GM18519 (cell line): ENCODE results near the gene PDCD6IP.

ENCODE experiments used
- ATAC-seq: cut with Tn5 transposase; IDR thresholded peaks from one replicate; pipeline ENCODE4 v1.9.1; 2021; ENCODE audit warnings: mild to moderate bottlenecking, moderate library complexity; ENCODE audit not compliant: unreplicated experiment, low FRiP score

Gene PDCD6IP

DNA sequence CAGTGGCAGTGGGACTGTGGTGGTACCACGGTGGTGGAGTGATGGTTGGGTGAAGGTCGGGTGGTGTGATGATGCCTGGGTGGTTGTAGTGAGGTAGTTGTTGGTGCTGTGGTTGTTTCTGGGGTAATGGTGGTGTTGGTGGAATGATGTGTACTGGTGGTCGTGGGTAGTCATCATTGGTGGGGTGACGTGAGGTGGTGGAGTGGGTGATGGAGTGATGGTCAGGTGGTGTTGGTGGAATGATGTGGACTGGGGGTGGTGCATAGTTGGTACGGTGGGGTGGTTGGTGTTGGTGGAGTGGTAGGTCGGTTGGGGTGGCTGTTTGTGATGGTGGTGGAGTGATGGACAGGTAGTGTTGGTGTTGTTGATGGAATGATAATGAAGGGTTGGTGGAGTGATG, 87.1 kb downstream of the PDCD6IP start:
- ATAC-seq: no peak

DNA sequence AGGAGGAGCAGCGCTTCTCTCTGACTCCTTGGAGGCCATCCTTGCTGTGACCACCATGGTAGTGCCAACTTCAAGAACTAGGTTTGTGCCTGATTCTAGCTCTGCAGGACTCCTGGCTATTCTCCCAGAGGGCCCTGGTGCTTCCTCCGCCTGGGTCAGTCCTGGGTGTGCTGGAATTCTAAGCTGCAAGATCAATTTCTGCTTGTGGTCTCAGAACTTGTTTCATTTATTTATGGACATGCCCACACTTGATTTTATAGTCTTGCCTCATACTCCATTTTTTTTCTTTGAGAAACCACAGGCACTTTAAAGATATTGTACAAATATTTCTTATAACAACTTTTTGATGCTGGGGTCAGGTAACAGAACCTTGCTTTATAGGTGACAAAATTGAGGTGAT, 87.6 kb downstream of the PDCD6IP start:
- no peak for ATAC-seq

DNA sequence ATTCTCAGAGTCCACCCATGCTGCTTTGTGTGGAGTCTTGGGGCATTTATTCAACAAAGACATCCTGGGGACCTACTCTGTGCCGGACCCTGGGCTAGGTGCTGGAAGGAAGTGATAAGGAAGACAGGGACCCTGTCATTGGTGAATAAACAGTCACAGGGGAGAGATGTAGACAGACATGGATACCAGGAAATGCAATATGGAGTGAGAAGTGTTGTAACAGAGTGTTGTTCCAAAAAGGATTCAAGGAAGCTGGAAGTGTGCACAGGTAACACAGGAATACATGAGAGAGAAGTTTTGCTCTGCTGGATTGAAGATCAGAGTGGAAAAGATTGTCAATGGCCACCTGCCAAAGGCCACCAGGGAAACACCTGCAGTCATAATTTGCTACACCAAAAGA, 89.0 kb downstream of the PDCD6IP start:
- ATAC-seq: no peak

DNA sequence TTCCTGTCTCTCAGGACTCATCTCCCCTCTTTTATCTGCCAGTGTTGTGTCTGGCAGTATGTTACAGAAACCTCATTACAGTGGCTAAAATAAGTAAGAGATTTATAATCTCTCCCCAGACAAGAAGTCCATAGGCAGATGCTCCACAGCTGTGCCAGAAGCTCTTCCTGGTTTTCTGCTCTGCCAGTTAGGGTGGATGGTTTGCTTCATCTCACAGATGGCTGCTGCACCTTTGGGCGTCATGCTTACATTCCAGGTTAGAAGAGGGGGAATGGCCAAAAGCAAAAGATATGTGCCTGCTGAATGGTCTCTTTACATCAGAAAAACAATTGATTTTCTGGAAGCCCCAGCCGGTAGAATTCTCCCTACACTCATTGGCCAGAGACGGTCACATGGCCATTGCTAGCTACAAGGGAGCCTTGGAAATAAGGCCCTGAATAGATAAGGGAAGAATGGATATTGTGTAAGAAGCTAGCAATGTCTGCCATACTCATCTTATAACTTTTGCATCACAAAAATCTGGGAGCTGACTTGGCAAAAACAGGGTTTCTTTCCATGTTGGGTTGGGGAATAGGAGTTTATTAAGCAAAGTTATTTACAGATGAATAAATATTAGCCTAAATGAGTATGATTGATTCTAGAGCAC, 91.1 kb downstream of the PDCD6IP start:
- no peak for ATAC-seq

DNA sequence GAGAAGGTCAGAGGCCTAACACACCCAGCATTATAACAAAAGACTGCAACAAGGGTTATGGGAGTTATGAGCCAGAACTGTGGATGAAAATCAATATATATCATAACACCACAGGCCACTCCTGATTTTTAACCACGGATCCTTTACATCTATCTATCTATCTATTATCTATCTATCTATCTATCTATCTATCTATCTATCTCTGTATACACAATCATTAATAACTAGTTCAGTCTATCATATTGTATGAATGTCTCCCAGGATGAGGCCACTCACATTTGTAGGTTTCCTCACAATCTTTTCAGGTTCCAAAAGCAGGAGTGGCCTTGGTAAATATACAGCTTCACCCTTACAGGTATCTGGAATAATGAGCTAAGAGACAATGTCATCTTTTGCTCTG, 94.2 kb downstream of the PDCD6IP start:
- ATAC-seq: no peak

DNA sequence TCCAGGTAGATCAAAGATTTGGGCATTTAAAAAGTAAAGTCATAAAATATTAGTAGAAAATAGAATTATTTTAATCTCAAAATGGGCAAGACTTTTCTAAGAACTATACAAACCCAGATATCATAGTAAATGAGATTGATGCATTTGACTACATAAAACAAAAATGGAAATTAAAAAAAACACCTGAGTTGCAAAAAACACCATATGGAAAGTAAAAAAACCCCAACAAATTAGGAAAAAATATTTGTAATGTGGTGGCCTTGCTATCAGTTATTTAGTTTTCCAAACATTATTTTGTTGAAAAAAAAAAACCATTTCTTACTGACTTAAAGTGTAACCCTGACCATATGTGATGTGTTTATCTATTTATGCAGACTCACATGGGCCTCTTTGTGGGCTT, 97.2 kb downstream of the PDCD6IP start:
- no peak for ATAC-seq

DNA sequence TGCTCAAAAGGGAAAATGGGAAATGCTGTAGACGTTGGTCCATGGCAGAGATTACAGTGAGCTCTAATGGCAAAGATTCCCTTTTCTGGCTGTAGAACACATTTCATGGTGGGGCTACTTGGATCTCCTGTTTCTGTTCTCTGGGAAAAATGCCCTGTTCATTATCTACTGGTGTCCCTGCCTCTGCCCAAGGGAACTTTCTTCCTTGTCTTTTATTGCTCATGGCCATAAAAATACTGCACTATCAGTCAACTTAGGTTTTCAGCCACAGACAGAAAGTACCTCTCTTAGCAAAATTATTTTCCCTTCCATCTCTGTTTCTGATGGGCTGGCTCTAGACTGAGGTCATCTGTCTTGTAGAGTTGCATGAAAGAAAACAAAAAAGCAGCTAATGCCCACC, 98.9 kb downstream of the PDCD6IP start:
- ATAC-seq: no peak

DNA sequence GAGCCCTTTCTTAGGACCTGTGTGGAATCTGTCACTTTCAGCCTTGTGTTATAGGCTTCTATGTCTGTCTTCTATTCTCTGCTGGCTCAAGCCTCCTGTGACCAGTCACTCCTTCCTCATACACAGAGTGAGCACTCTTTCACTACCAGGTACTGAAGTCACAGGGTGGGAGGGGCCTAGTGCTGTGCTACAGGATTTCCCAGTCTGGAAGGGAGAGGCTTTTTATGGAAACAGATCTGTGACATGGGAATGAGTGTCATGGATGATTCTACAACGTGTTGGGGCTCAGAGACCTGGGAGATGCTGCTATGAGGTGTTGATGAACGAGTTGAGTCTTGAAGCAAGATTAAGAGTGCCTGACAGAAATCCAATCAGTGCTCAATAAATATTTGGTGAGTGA, 100.5 kb downstream of the PDCD6IP start:
- ATAC-seq: no peak

DNA sequence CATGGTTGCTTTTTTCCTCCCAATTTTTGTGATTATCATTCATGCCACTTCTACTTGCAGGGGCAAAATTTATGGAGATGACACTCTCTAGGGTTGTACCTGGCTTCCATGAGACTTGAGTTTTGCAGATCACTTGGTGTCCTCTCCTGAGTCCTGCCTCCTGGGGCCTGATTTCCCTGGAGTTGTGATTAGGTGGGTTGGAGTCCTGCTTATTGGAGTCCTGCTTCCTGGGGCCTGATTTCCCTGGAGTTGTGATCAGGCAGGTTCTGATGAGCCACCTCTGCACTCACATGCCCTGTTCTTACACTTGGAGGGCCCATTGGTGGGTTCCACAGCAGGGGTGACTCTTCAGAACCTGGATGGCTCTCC, 102.0 kb downstream of the PDCD6IP start:
- ATAC-seq: no peak

DNA sequence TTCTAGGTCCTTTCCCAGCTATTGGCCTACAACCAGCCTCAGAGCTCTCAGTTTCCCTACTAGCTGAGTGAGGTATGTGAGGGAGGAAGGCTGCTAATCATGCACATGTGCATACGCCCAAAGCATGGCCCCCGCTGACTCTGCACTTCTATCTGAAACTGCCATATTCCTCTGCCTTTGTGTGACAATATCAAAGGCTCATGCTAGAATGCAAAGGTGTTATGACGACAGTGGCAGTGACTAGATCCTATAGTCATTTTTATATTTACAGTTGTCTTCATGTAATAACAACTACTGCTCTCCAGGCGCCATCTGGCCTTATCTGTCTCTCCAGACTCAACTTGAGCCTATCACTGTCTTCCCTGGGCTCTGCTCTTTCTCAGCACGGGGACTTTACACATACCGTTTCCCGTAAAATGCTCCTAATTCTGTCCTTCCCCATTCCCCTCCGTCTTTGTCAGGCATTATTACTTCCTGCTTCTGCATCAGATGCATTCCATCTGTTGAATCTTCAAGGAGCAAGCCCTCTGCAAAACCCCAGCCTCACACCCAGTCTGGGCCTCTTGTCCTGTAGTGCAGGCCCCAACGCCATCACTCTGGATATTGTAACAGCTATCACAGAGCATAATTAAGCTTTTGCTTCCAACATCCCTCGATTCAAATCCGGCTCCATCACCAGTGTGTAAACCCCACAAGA, 102.5 kb downstream of the PDCD6IP start:
- no peak for ATAC-seq

DNA sequence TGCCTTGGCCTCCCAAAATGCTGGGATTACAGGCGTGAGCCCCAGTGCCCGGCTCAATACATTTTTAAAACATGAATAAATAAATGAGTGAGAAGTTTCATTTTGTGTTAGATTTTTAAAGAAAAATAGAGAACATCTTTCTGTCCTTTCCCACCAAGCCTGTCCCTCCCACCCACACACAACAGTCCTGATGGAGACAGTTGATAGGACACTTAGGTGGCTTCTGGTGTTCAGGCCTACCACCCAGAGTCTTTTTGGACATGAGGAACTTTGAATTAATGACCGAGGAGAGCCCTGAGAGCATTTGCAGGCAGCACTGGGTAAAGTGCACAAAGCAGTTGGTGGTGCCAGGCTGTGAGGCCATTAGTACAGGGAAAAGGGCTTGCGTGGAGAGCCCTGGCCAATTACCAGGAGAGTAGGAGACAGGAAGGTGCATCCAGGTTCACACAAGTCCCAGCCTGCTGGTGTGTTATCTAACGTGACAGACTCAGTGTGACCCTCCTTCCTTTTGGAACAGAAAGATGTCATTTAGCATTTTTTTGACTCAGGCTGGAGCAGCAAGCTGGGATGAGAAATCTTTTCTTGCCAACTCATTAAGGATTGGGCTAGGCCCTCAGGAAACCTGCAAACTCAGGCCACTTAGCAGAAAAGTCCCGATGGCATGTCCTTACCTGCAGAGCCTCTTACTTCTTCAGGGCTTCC, 103.6 kb downstream of the PDCD6IP start:
- ATAC-seq: no peak

DNA sequence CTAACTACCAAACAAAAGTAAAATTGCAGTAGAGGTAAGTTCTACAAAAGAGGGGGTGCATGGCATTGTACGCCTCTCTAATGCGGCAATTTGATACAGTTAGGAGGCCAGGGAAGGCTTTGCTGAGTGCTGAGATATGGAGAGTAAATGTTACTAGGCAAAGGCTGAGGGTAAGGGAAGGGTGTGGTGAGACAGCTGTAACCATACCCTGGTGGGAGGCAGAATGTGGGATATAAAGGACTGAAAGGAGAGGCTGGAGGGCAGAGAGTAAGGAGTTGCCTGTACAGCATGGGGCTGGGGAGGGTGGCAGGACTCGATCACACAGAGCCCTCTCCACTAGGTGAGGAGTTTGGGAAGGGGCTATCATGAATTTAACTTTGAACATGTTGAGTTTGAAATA, 106.3 kb downstream of the PDCD6IP start:
- no peak for ATAC-seq

DNA sequence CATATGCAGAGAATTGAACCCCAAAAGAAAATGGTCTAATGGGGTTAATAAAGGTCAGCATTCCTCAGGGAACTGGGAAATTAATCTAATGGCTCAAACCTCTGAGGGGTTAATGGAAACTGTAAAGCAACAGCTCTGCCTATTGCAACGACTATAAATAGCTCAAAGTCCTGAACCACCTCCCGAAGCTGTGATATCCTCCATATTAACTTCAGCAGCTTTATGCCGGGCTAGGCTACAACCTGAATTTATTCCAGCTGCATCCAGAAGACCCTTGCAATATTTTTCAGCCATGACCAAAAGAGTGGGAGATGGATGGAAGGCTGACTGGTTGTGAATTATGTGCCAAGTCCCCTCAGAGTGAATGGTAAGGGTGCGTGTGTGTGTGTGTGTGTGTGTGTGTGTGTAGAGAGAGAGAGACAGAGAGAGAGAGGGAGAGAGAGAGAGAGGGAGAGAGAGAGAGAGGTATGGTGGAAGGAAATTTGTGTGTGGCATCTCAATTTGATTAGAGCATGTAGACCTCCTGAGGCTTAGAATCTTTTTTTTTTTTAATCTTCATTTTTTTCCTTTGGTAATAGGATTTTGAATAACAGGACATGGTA, 109.9 kb downstream of the PDCD6IP start:
- no peak for ATAC-seq

DNA sequence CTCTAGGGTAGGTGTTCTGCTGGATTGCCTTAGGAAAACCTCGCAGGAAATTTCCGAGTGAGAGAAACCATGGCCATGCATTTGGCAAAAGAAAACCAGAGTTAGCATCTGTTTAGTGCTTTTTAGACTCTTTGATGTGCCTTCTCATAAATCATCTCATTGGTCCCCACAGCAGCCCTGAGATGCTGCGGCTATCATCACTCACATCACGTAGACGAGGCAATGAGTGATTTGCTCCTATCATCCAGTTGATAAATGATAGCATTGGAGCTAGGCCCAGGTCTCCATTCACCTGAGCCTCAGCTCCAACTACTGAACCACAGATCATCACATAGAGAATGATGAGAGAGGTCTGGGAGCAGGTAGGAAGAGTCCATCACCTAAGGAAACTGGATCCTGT, 111.1 kb downstream of the PDCD6IP start:
- no peak for ATAC-seq

DNA sequence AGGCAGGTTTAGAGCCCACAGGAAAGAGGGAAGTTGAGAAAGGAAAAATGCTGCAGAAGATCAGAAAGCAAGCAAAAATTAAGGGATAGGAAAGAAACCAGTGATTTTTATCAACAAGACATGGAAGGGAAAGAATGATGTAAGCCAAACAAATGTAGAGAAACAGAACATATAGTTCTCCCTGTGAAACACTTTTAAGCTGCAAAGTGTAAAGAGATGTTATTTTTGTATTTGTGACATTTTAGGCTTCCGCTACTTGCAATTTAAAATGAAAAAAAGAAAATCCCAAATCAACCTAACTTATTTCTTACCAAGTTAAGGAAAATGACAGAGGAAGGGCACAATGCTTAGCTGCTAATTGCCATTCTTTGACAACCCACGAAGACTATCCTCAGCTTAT, 111.6 kb downstream of the PDCD6IP start:
- ATAC-seq: no peak

DNA sequence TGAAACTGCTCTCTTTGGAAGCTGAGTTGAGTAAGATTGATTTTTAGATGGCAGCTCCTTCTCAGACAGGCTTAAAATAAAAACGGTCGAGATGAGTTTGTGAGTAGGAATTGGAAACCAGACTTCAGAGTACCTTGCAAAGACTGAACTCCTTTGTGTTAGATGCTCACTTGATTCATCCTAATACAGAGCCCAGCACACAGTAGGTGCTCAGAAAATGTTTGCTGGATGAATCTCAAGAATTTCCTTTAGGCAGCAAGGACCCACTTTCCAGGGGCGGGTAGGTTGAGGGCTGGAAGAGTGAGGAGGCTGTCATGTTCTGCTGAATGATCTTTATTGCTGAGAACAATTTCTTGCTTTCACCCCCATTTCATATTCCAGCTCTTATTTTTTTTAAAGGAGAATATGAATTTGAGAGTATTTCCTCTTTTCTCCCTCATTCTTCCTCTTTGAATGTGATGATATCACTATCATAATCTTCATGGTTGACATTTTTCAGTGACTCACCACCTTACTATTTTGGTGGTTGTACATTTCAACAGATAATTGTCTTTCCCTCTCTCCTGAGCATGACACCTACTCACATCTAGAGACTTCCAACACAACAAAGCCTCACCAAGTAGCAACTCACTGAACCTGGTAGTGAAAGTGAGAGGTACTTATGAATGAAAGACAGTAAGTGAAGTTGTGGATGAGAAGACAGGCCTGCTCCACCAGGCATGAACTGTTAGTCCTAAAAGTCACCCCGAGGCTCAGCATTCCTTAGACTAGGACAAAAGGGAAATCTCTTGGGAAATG, 113.3 kb downstream of the PDCD6IP start:
- ATAC-seq: no peak

DNA sequence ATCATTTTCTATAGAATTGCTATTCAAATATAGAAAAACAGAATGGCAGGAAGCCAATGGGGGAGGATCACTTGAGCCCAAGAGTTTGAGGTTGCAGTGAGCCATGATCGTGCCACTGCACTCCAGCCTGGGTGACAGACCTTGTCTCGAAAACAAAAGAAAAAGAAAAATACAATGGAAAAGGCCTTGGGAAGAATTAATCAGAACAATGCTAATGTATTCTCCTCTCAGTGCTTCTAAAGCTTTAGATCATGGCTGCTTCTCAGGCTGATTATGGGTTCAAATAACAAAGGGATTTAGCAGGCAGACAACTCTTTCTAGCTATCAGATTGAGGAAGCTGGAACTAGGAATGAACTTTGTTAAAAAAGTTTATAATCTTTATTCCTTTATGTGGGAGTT, 115.8 kb downstream of the PDCD6IP start:
- ATAC-seq: no peak

DNA sequence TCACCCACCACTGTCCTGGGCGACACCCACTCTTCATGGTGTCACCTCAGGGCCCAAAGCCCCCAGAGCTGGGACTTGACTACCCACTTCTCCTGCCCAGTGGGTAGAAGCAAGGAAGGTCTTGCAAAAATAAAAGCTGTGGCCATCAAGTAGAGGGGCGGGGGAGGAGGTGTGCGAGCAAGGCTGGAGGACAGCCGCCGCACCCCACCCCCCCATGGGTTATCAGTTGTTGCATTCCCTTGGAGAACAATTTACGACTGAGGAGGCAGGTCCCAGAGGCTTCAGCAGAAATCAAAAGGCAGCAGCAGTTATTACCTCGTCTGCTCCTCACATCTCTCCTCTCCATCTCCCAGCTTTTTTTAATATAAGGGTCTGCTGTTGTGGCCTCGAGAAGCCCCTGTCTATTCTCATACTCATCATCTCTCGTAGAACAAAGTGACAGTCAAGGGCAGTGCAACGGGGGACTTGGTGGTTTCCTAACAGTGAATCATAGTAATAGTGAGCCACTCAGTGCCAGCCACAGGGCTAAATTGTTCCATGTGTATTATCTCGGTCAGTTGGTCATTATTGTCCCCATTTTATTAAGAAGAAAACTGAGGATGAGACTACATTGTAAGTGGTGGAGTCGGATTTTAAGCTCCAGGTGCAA, 116.4 kb downstream of the PDCD6IP start:
- ATAC-seq: no peak

DNA sequence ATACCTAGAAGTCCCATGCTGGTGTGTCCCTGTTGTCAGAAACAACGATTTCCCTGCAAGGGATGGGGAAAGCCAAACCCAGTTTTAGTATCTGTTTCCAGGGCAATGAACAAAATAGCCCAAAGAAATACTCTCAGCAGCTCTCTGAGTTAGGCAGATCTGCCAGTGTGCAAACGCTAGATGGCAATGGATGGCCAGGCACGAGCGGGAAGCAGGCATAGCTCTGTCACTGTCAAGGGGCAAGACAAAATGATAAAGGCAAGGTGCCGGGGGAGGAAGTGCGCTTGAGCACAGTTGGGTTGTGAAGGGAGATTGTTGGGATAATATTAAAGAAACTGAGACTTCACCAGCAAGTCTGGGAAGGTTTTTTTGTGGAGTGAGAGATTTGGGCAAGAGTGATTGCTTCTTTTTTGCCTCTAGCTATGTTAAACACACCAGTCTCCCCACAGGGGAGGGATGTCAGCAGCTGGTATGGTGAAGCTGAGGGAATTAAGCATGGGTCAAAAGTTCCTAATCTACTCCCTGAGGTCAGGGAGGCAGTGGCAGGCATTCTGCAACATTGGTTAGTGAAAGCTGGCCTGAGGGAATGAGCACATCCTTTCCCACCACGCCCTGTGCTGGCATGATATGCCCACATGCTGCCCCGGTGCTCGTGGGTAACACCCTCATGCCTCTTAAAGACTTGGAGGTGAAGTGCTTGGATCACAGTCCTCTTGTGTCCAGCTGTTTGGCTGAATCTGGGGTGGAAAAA, 117.5 kb downstream of the PDCD6IP start:
- no peak for ATAC-seq
